Thyroid gland (tissue), 4 donors: ENCODE data around the gene ASCC3. TPM values are rescaled to one million over a fixed set of nuclear protein-coding genes. Genes with fewer than 3 reads are reported as not detected.

Experiments used
- DNase-seq, 2 donors: peaks; one replicate each; pipeline ENCODE4 v3.0.0-alpha.2; 2019
- H3K27ac ChIP-seq, 3 donors: fragments of 200-600 bp; sonication (generic); 1 replicate in 2 of 3; 2 replicates in 1 of 3; pipeline ENCODE4 v1.5.1; 2016 to 2019; ENCODE audit warnings: mild to moderate bottlenecking in 1 of 3, moderate library complexity in 1 of 3
- H3K27me3 ChIP-seq: fragments of 200-600 bp; sonication (generic); one replicate; pipeline ENCODE4 v1.5.1; 2019
- H3K36me3 ChIP-seq, 2 donors: fragments of 200-600 bp; sonication (generic); one replicate each; pipeline ENCODE4 v1.5.1; 2016 to 2019
- H3K4me1 ChIP-seq, 2 donors: fragments of 200-600 bp; sonication (generic); one replicate each; pipeline ENCODE4 v1.5.1; 2017 to 2019
- H3K4me3 ChIP-seq, 3 donors: fragments of 200-600 bp; sonication (generic); replicated peaks in 1 of 3; 1 replicate in 2 of 3; 2 replicates in 1 of 3; pipeline ENCODE4 v1.5.1; 2016; ENCODE audit warnings: mild to moderate bottlenecking in 1 of 3
- H3K9me3 ChIP-seq: fragments of 200-600 bp; sonication (generic); one replicate; pipeline ENCODE4 v1.5.1; 2017
- CTCF ChIP-seq, 6 experiments: fragments of 200-600 bp in 3 of 6; fragments of 450-650 bp in 3 of 6; sonication (generic) in 3 of 6; IDR thresholded peaks; one replicate each; pipeline ENCODE4 v1.5.1; 2016 to 2019; ENCODE audit warnings: antibody characterized with exemption in 6 of 6, mild to moderate bottlenecking in 2 of 6, inconsistent platforms in 1 of 6, moderate library complexity in 1 of 6
- POLR2A ChIP-seq, 2 donors: fragments of 450-650 bp; IDR thresholded peaks; one replicate each; pipeline ENCODE4 v1.6.1; 2017; ENCODE audit warnings: antibody characterized with exemption in 2 of 2, mild to moderate bottlenecking in 2 of 2, moderate library complexity in 1 of 2
- WGBS, 2 donors: methylation state at CpG; one replicate each; pipeline ENCODE4 v1.1.5; 2017; 5-methylcytosine and 5-hydroxymethylcytosine counted together
- intact Hi-C: fragments of 100-400 bp; cut with DNase I; formaldehyde crosslinking; loops from one replicate; pipeline ENCODE4 v1.15.1; 2023
- total RNA-seq, 4 donors: library from RNA; depleted of rRNA; stranded (reverse); fragments of >200 nt; gene quantifications; one replicate each; pipeline ENCODE4 v1.2.3, GENCODE V29; 2016

Gene ASCC3
- total RNA-seq: 10 to 100 TPM; 27.3 to 40.1 (median 33.8) TPM

DNA sequence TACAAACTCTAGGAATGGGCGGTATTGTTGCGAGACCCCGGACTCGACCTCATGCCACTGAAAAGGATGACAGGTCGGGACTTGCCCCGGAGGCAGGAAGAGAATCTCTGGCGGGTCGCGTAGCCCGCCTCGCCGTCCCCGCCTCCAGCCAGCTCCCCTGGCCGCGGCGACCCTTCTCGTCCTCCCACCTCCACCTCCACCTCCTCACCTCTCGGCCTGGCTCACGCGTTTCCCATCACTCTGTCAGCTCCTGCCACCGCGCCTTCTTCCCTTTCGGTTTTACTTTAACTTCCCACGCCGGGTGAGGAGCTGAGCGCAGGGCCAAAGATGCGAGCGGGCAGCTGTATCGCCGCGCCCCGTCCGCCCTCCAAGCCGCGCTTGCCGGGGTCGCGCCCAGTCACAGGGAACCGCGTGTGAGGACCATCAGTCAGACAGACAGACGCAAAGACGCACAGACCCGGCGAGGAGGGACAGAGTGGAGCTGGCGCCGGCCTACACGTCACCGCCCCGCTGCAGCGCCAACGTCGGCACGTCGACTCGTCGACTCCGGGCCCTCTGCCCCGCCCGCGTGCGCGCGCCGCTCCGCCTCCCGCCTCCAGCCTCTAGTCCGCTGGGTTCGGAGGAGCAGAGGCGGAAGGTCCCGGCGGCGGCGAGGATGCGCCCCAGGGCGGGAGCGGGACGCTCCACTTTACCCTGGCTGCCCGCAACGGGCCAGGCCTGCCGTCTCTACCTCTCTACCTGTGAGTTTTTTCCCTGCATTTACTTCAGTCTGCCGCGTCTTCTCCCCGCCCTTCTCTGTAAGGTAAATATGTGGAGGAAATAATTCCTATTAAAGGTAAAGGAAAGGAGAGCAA lies at the start of gene ASCC3:
TSS of gene ASCC3 (minus strand) at position 477 of the 854 bp plus-strand sequence. CDS start 13,332 bp downstream, outside the sequence.
- H3K36me3 ChIP-seq: no peaks in the 10 kb centered on the region
- peak; percentile 89 to 91 for DNase-seq
- 1% methylated on average over 35 to 68 of the region's 83 CpGs for WGBS, 2 donors
- H3K4me1 ChIP-seq: peaks cover 0 to 4% of the 10 kb centered on the region in 2 donors
- peak within 1 kb of the TSS; percentile 42 to 85 (median 84) for H3K4me3 ChIP-seq
- intact Hi-C loops: no loop called here
- peak within 1 kb of the TSS; percentile 80 to 92 (median 83) for H3K27ac ChIP-seq
- no peaks in the 10 kb centered on the region for H3K9me3 ChIP-seq
- H3K27me3 ChIP-seq: no peaks in the 10 kb centered on the region
- peak in 1 of 2 donors; percentile 83 for TF ChIP-seq POLR2A (IDR thresholded peaks at IDR 0.05)
- no peak for TF ChIP-seq CTCF (IDR thresholded peaks at IDR 0.05)

DNA sequence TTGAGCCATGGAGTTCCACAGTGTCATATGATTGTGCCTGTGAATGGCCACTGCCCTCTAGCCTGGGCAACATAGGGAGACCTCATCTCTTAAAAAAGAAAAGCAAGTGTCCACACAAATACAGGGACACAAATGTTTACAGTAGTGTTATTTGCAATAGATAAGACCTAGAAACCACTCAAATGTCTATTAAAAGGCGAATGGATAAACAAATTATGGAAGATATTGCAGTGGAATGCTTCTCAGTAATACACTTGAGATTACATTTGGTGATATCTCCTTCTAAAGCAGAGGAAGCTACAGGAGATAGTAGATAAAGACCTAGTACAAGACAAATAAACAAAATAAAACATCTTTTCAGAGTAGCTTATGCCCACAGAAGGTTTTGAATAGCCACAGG lies 44.6 kb upstream of the ASCC3 start:
- no peaks in the 10 kb centered on the region for H3K9me3 ChIP-seq
- no peak overlapping the region for H3K4me3 ChIP-seq
- no peaks in the 10 kb centered on the region for H3K36me3 ChIP-seq
- no peaks in the 10 kb centered on the region for H3K4me1 ChIP-seq
- DNase-seq: no peak
- TF ChIP-seq POLR2A (IDR thresholded peaks at IDR 0.05) (no peak), CTCF (IDR thresholded peaks at IDR 0.05) (no peak)
- intact Hi-C loops: no loop called here
- H3K27me3 ChIP-seq: no peaks in the 10 kb centered on the region
- 82 to 87% methylated on average over 1 of the region's 1 CpG for WGBS, 2 donors
- H3K27ac ChIP-seq: no peak overlapping the region

GRCh38 chr6:100924534-100925227 lies 43.6 kb upstream of the ASCC3 start:
- no peak overlapping the region for H3K4me3 ChIP-seq
- H3K9me3 ChIP-seq: no peaks in the 10 kb centered on the region
- no peaks in the 10 kb centered on the region for H3K36me3 ChIP-seq
- H3K27me3 ChIP-seq: no peaks in the 10 kb centered on the region
- no peaks in the 10 kb centered on the region for H3K4me1 ChIP-seq
- no peak overlapping the region for H3K27ac ChIP-seq
- intact Hi-C loops: no loop called here
- no peak for DNase-seq
- WGBS, 2 donors: 75 to 81% methylated on average over 9 of the region's 9 CpGs
- TF ChIP-seq CTCF (IDR thresholded peaks at IDR 0.05): no peak

DNA sequence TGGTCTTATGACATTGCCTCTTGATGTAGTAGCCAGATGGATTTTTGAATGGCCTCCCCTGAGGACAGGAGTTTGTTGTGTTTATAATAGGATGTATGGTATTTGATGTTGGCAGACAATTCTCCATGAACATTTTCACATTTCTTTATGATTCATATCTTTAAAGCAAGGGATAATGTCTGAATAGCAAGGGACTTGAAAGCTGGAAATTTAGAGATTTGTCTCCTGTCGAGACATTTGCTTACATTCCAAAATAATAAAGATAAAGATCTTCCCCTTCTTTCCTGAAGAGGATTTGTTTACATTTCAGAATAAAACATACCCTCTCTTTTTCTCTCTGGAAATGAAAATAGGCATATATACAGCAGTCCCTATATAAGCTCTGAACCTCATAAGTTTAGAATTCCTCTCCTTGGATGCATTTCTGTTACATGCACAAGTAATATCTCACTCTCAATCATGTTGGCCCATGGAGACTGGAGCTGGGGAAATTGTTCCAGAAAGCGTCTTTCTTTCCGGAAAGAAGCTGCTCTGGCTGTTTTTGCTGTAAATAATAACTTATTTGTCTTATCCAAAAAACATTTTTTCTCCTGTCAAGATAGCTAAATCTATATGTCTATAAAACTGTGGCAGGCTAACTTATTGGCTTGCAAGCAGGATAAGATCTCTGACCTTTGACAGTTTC lies 42.5 kb upstream of the ASCC3 start:
- 57 to 67% methylated on average over 3 of the region's 3 CpGs for whole genome bisulfite sequencing, 2 donors
- intact Hi-C loops: no loop called here

More for the DNA sequence above, 42.5 kb upstream of the ASCC3 start:
- H3K27ac ChIP-seq: no peak overlapping the region
- no peak for DNase-seq
- H3K4me3 ChIP-seq: no peak overlapping the region
- H3K4me1 ChIP-seq: no peaks in the 10 kb centered on the region
- no peaks in the 10 kb centered on the region for H3K9me3 ChIP-seq
- no peak for TF ChIP-seq POLR2A (IDR thresholded peaks at IDR 0.05)
- no peak for TF ChIP-seq CTCF (IDR thresholded peaks at IDR 0.05)
- no peaks in the 10 kb centered on the region for H3K36me3 ChIP-seq
- no peaks in the 10 kb centered on the region for H3K27me3 ChIP-seq
